ENCODE results near the gene GGCT. TPM values are rescaled to one million over a fixed set of nuclear protein-coding genes. Genes with fewer than 3 reads are reported as not detected.

GGCT gene
- total RNA-seq, 2 donors from 2014 or later: 14.7 to 54.0 TPM

GRCh38 chr7:30514776-30515175 lies 10.1 kb upstream of the GGCT start:
- Histone ChIP-seq H3K27me3 (replicated peaks; ENCODE audit: insufficient read depth) (no peaks in the 10 kb centered on the region), H3K36me3 (no peaks in the 10 kb centered on the region), H3K4me3 (no peak overlapping the region), H3K27ac (no peak overlapping the region), H3K4me1 (replicated peaks) (peaks cover 8% of the 10 kb centered on the region), H3K9me3 (no peaks in the 10 kb centered on the region)
- WGBS: 97% methylated on average over 1 of the region's 1 CpG
- intact Hi-C loops (cut with DNase I): no loop called here
- TF ChIP-seq POLR2AphosphoS5 (IDR thresholded peaks at IDR 0.05) (no peak), CTCF (IDR thresholded peaks at IDR 0.05) (no peak), POLR2A (IDR thresholded peaks at IDR 0.05) (no peak)
- DNase-seq (ENCODE audit: low spot score): no peak

GRCh38 chr7:30514177-30514576 lies 9.5 kb upstream of the GGCT start:
- no peak for TF ChIP-seq POLR2A (IDR thresholded peaks at IDR 0.05)
- no peak for TF ChIP-seq POLR2AphosphoS5 (IDR thresholded peaks at IDR 0.05)
- TF ChIP-seq CTCF (IDR thresholded peaks at IDR 0.05): no peak
- 45% methylated on average over 3 of the region's 3 CpGs for WGBS
- intact Hi-C loops (cut with DNase I): no loop called here
- DNase-seq (ENCODE audit: low spot score): no peak
- no peaks in the 10 kb centered on the region for H3K9me3 ChIP-seq
- no peaks in the 10 kb centered on the region for H3K36me3 ChIP-seq
- H3K27ac ChIP-seq: no peak overlapping the region
- peaks cover 5% of the 10 kb centered on the region for H3K4me1 ChIP-seq (replicated peaks)
- no peaks in the 10 kb centered on the region for H3K27me3 ChIP-seq (replicated peaks; ENCODE audit: insufficient read depth)
- H3K4me3 ChIP-seq: no peak overlapping the region

GRCh38 chr7:30513762-30514161 lies 9.1 kb upstream of the GGCT start:
- intact Hi-C loops (cut with DNase I): no loop called here
- no peak for DNase-seq (ENCODE audit: low spot score)
- Histone ChIP-seq H3K4me1 (replicated peaks) (peaks cover 5% of the 10 kb centered on the region), H3K27ac (no peak overlapping the region), H3K27me3 (replicated peaks; ENCODE audit: insufficient read depth) (no peaks in the 10 kb centered on the region), H3K9me3 (no peaks in the 10 kb centered on the region), H3K4me3 (no peak overlapping the region), H3K36me3 (no peaks in the 10 kb centered on the region)
- whole genome bisulfite sequencing: 91% methylated on average over 2 of the region's 2 CpGs
- no peak for TF ChIP-seq POLR2AphosphoS5 (IDR thresholded peaks at IDR 0.05)
- TF ChIP-seq CTCF (IDR thresholded peaks at IDR 0.05): no peak
- TF ChIP-seq POLR2A (IDR thresholded peaks at IDR 0.05): no peak

- H3K4me3 ChIP-seq: no peak overlapping the region
- H3K27me3 ChIP-seq (replicated peaks; ENCODE audit: insufficient read depth): no peaks in the 10 kb centered on the region
- H3K4me1 ChIP-seq (replicated peaks): no peaks in the 10 kb centered on the region
- no peaks in the 10 kb centered on the region for H3K9me3 ChIP-seq
- 98% methylated on average over 1 of the region's 1 CpG for WGBS
- no peak overlapping the region for H3K27ac ChIP-seq
- DNase-seq (ENCODE audit: low spot score): no peak
- intact Hi-C loops (cut with DNase I): no loop called here
- no peaks in the 10 kb centered on the region for H3K36me3 ChIP-seq
- TF ChIP-seq POLR2AphosphoS5 (IDR thresholded peaks at IDR 0.05): no peak
These were observed 7.5 kb upstream of the GGCT start for GRCh38 chr7:30511973-30512662.

GRCh38 chr7:30511494-30511893 lies 6.9 kb upstream of the GGCT start:
- no peak for DNase-seq (ENCODE audit: low spot score)
- no peak overlapping the region for H3K4me3 ChIP-seq
- TF ChIP-seq POLR2A (IDR thresholded peaks at IDR 0.05) (no peak), CTCF (IDR thresholded peaks at IDR 0.05) (no peak), POLR2AphosphoS5 (IDR thresholded peaks at IDR 0.05) (no peak)
- WGBS: 54% methylated on average over 2 of the region's 2 CpGs
- no peak overlapping the region for H3K27ac ChIP-seq
- H3K27me3 ChIP-seq (replicated peaks; ENCODE audit: insufficient read depth): no peaks in the 10 kb centered on the region
- H3K4me1 ChIP-seq (replicated peaks): no peaks in the 10 kb centered on the region
- H3K9me3 ChIP-seq: no peaks in the 10 kb centered on the region
- no peaks in the 10 kb centered on the region for H3K36me3 ChIP-seq
- intact Hi-C loops (cut with DNase I): no loop called here
